NB4 (cell line): ENCODE measurements around the gene GAL.

Experiments used
- CTCF ChIP-seq: IDR thresholded peaks from one replicate; pipeline ENCODE4 v1.5.1; 2012; ENCODE audit warnings: low read depth, low read length
- MYC ChIP-seq: IDR thresholded peaks from 2 replicates; pipeline ENCODE4 v1.6.1; 2011; ENCODE audit warnings: low read depth, low read length
- POLR2A ChIP-seq: IDR thresholded peaks from 2 replicates; pipeline ENCODE4 v1.6.1; 2011; ENCODE audit warnings: mild to moderate bottlenecking; ENCODE audit not compliant: insufficient read length; ENCODE audit errors: extremely low read depth
- TF ChIP-seq, protein P1 (sequence below): IDR thresholded peaks from 2 replicates; pipeline ENCODE4 v1.6.1; 2011; ENCODE audit warnings: low read depth, low read length

DNA sequence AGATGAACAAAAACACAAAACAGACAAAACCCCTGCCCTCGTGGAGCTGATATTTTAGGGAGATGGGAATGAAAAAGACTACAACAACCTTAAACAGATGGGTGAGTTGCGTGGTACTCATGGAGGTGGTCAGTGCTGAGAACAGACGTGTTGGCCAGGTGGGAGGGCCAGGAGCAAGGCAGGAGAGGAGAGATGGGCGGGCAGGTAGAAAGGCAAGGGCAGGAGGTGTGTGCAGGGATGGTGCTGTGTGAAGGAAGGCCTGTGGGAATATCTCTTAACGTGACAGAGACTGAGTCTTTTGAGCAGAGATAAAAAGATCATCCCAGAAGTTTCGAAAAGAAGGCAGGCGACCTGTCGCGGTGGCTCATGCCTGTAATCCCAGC, 7.0 kb downstream of the GAL start:
- TF ChIP-seq POLR2A, result no peak
- TF ChIP-seq CTCF, result no peak
- TF ChIP-seq, protein P1, sequence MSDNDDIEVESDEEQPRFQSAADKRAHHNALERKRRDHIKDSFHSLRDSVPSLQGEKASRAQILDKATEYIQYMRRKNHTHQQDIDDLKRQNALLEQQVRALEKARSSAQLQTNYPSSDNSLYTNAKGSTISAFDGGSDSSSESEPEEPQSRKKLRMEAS, result no peak
- no peak for TF ChIP-seq MYC
